HG03108 (cell line): ENCODE results near the gene MEX3D.

Experiments
- ATAC-seq: cut with Tn5 transposase; IDR thresholded peaks from one replicate; pipeline ENCODE4 v1.9.1; 2021; ENCODE audit warnings: moderate library complexity; ENCODE audit not compliant: unreplicated experiment

The MEX3D gene

GRCh38 chr19:1598777-1599459 lies 30.8 kb upstream of the MEX3D start:
- ATAC-seq = no peak

- no peak for ATAC-seq
Observed at GRCh38 chr19:1593501-1593772, 25.3 kb upstream of the MEX3D start.

GRCh38 chr19:1592755-1593500 lies 24.8 kb upstream of the MEX3D start, which contains the start of gene MBD3:
Gene MBD3, minus strand, starts transcription at chr19:1592865. Its CDS starts 234 bp downstream, at chr19:1592631.
- ATAC-seq = peak; percentile 69

- ATAC-seq = peak; percentile 55
Observed at GRCh38 chr19:1592024-1592754, 24.1 kb upstream of the MEX3D start.

- no peak for ATAC-seq
Observed at GRCh38 chr19:1591421-1592023, 23.4 kb upstream of the MEX3D start.

GRCh38 chr19:1590641-1591397 lies 22.7 kb upstream of the MEX3D start:
- no peak for ATAC-seq

- no peak for ATAC-seq
Observed at GRCh38 chr19:1587872-1588271, 19.7 kb upstream of the MEX3D start.

GRCh38 chr19:1585243-1585580 lies 17.1 kb upstream of the MEX3D start:
- ATAC-seq = no peak

GRCh38 chr19:1584500-1585242 lies 16.5 kb upstream of the MEX3D start:
- ATAC-seq = no peak

GRCh38 chr19:1582201-1582600 lies 14.1 kb upstream of the MEX3D start:
- no peak for ATAC-seq

GRCh38 chr19:1580957-1581356 lies 12.8 kb upstream of the MEX3D start:
- ATAC-seq = no peak

- no peak for ATAC-seq
Observed at GRCh38 chr19:1580382-1580781, 12.3 kb upstream of the MEX3D start.

GRCh38 chr19:1579222-1579621 lies 11.1 kb upstream of the MEX3D start:
- no peak for ATAC-seq

GRCh38 chr19:1577929-1578618 lies 9.9 kb upstream of the MEX3D start:
- ATAC-seq = no peak

GRCh38 chr19:1577090-1577928 lies 9.2 kb upstream of the MEX3D start:
- no peak for ATAC-seq

GRCh38 chr19:1576242-1577089 lies 8.3 kb upstream of the MEX3D start:
- no peak for ATAC-seq

- no peak for ATAC-seq
Observed at GRCh38 chr19:1575323-1576241, 7.5 kb upstream of the MEX3D start.
